Measurements from ENCODE around the gene PHF2. TPM values are rescaled to one million over a fixed set of nuclear protein-coding genes. Genes with fewer than 3 reads are reported as not detected.
A peak's percentile ranks its signal among the peaks of the same experiment; 100 is the strongest.

Gene PHF2
- total RNA-seq, 1 donor from 2014 or later, result 18.1 TPM

- DNase-seq (ENCODE audit: low spot score), result no peak
These were observed 8.2 kb upstream of the PHF2 start for GRCh38 chr9:93568169-93568568.

GRCh38 chr9:93569621-93570174 is 6.7 kb upstream of the PHF2 start:
- DNase-seq (ENCODE audit: low spot score), result no peak

- no peak for DNase-seq (ENCODE audit: low spot score)
These were observed 4.2 kb upstream of the PHF2 start for GRCh38 chr9:93572221-93572620.

- DNase-seq (ENCODE audit: low spot score), result no peak
These were observed 3.5 kb upstream of the PHF2 start for GRCh38 chr9:93572636-93573515.

- DNase-seq (ENCODE audit: low spot score), result no peak
These were observed 2.9 kb upstream of the PHF2 start for GRCh38 chr9:93573516-93573828.

GRCh38 chr9:93574091-93574899 is 2.1 kb upstream of the PHF2 start:
- no peak for DNase-seq (ENCODE audit: low spot score)

- DNase-seq (ENCODE audit: low spot score), result no peak
These were observed 1.2 kb upstream of the PHF2 start for GRCh38 chr9:93574900-93575795.

- DNase-seq (ENCODE audit: low spot score), result peak; percentile 44
These were observed 557 bp upstream of the PHF2 start for GRCh38 chr9:93575796-93576257.

- DNase-seq (ENCODE audit: low spot score), result no peak
These were observed 942 bp downstream of the PHF2 start for GRCh38 chr9:93577078-93577974.

- DNase-seq (ENCODE audit: low spot score), result no peak
These were observed 1.7 kb downstream of the PHF2 start for GRCh38 chr9:93577975-93578682.

GRCh38 chr9:93578844-93579243 is 2.5 kb downstream of the PHF2 start:
- DNase-seq (ENCODE audit: low spot score), result no peak

GRCh38 chr9:93579711-93580516 is 3.5 kb downstream of the PHF2 start:
- no peak for DNase-seq (ENCODE audit: low spot score)

- no peak for DNase-seq (ENCODE audit: low spot score)
These were observed 4.4 kb downstream of the PHF2 start for GRCh38 chr9:93580654-93581380.

- DNase-seq (ENCODE audit: low spot score), result no peak
These were observed 5.7 kb downstream of the PHF2 start for GRCh38 chr9:93582115-93582514.

GRCh38 chr9:93582550-93582949 is 6.2 kb downstream of the PHF2 start:
- no peak for DNase-seq (ENCODE audit: low spot score)

GRCh38 chr9:93585259-93585658 is 8.9 kb downstream of the PHF2 start:
- no peak for DNase-seq (ENCODE audit: low spot score)

GRCh38 chr9:93585695-93586094 is 9.3 kb downstream of the PHF2 start:
- DNase-seq (ENCODE audit: low spot score), result no peak
